Loucy (cell line): ENCODE data around the gene L1CAM.

ENCODE experiments used
- H2AFZ ChIP-seq: fragments of 200-600 bp; sonication (generic); 2 replicates; pipeline ENCODE4 v1.6.0; 2016; ENCODE audit warnings: antibody characterized with exemption, mild to moderate bottlenecking, low read length, moderate library complexity
- H3F3A ChIP-seq: fragments of 200-600 bp; 2 replicates; pipeline ENCODE4 v1.6.0; 2016; ENCODE audit warnings: antibody characterized with exemption, low read depth, mild to moderate bottlenecking
- H3K27me3 ChIP-seq: fragments of 200-600 bp; sonication (generic); 2 replicates; pipeline ENCODE4 v1.6.1; 2014; ENCODE audit warnings: low read length, mild to moderate bottlenecking; ENCODE audit not compliant: insufficient read depth, poor library complexity, severe bottlenecking
- H3K36me3 ChIP-seq: fragments of 200-600 bp; sonication (generic); 2 replicates; pipeline ENCODE4 v1.6.1; 2016; ENCODE audit warnings: low read length; ENCODE audit not compliant: insufficient read depth
- H3K4me1 ChIP-seq: fragments of 200-600 bp; sonication (generic); 2 replicates; pipeline ENCODE4 v1.5.1; 2014; ENCODE audit warnings: low read length, mild to moderate bottlenecking; ENCODE audit not compliant: insufficient read depth, poor library complexity, severe bottlenecking
- H3K4me2 ChIP-seq: fragments of 200-600 bp; sonication (generic); 2 replicates; pipeline ENCODE4 v1.6.0; 2014; ENCODE audit warnings: antibody characterized with exemption, low read length, low read depth, mild to moderate bottlenecking; ENCODE audit not compliant: poor library complexity, severe bottlenecking
- H3K4me3 ChIP-seq: fragments of 200-600 bp; sonication (generic); 2 replicates; pipeline ENCODE4 v1.5.1; 2014; ENCODE audit warnings: low read length, mild to moderate bottlenecking, mixed read lengths; ENCODE audit not compliant: poor library complexity, severe bottlenecking
- H3K79me2 ChIP-seq: fragments of 200-600 bp; sonication (generic); 2 replicates; pipeline ENCODE4 v1.6.1; 2014; ENCODE audit warnings: low read length; ENCODE audit not compliant: insufficient read depth
- H3K9ac ChIP-seq: fragments of 200-600 bp; sonication (generic); 2 replicates; pipeline ENCODE4 v1.6.0; 2014; ENCODE audit warnings: mild to moderate bottlenecking, low read depth, low read length, moderate library complexity; ENCODE audit not compliant: poor library complexity, severe bottlenecking
- H3K9me2 ChIP-seq: fragments of 200-600 bp; sonication (generic); replicated peaks from 2 replicates; pipeline ENCODE4 v1.6.1; 2016; ENCODE audit warnings: low read depth, low read length, mixed read lengths
- H3K9me3 ChIP-seq: fragments of 200-600 bp; sonication (generic); 2 replicates; pipeline ENCODE4 v1.6.1; 2014; ENCODE audit warnings: mild to moderate bottlenecking, antibody characterized with exemption, low read length, low read depth; ENCODE audit not compliant: insufficient read depth
- H4K20me1 ChIP-seq: fragments of 200-600 bp; sonication (generic); 2 replicates; pipeline ENCODE4 v1.6.0; 2014; ENCODE audit warnings: antibody characterized with exemption, low read length, mild to moderate bottlenecking; ENCODE audit not compliant: insufficient read depth, poor library complexity, severe bottlenecking
- CTCF ChIP-seq: fragments of 200-600 bp; sonication (generic); conservative IDR thresholded peaks from 2 replicates; pipeline ENCODE4 v1.5.1; 2014; ENCODE audit warnings: mild to moderate bottlenecking, antibody characterized with exemption, low read length
- EZH2phosphoT487 ChIP-seq: fragments of 200-600 bp; IDR thresholded peaks from 2 replicates; pipeline ENCODE4 v1.6.1; 2018; ENCODE audit warnings: antibody characterized with exemption, mild to moderate bottlenecking, moderate library complexity, borderline replicate concordance

L1CAM gene

GRCh38 chrX:153924149-153924861 is 38.3 kb upstream of the L1CAM start:
- H3K27me3 ChIP-seq = no peaks in the 10 kb centered on the region
- H3F3A ChIP-seq = peaks cover 7% of the 10 kb centered on the region; the same call in 1 of the 2 replicates
- peaks cover 8% of the 10 kb centered on the region for H3K4me1 ChIP-seq
- H4K20me1 ChIP-seq = peaks cover 14% of the 10 kb centered on the region
- no peaks in the 10 kb centered on the region for H3K36me3 ChIP-seq
- TF ChIP-seq EZH2phosphoT487 = no peak
- TF ChIP-seq CTCF = peak; percentile 42; the same call in 1 of the 2 replicates
- peak overlapping the region; percentile 98 for H3K4me3 ChIP-seq
- H3K79me2 ChIP-seq = peaks cover 61% of the 10 kb centered on the region
- peak overlapping the region; percentile 100 for H3K9ac ChIP-seq
- H3K9me2 ChIP-seq = no peaks in the 10 kb centered on the region
- H2AFZ ChIP-seq = no peak overlapping the region
- H3K9me3 ChIP-seq = no peaks in the 10 kb centered on the region
- H3K4me2 ChIP-seq = peak overlapping the region; percentile 84

DNA sequence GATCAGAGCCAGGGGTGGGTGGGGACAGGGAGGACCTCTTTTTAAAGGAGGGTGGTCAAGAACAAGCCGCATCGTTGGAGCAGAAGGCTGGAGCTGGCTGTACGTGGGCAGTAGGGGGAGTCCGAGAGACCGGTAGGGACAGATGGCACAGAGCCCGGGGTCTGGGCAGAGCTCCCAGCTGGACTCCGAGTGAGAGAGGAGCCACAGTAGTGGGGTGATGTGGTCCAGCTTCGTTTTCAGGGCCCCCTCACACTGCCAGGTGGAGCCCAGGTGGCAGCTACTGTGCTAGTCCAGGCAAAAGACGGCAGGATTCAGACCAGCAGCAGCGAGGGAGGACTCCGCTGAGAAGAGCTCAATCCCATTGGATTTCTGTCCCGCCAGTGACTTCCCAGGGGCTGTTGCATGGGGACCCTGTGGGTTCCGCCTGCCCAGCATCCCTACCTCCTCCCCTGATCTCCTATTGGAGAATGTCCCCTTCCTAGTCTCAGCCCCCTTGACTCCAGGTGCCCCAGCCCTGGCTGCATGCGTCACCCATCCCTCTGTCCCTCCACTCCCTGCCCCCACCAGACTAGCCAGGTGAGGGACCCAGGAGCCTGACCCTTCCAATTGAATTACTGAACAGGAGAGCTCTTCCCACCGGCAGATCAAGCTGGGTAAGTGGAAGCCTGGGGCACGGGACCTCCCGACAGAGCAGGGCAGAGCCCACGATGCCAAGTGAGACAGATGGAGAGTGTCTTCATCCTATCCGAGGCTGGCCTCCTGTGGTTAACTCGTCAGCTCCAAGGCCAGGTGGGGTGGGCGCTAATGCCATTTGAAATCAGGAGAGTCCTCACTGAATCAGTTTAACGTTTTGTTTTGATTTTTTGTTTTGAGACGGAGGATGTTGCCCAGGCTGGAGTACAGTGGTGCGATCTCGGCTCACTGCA is 37.2 kb upstream of the L1CAM start:
- peaks cover 3% of the 10 kb centered on the region for H3K4me1 ChIP-seq
- TF ChIP-seq CTCF (peak; percentile 26), EZH2phosphoT487 (no peak)
- H3K4me3 ChIP-seq = peak overlapping the region; percentile 98
- no peaks in the 10 kb centered on the region for H3K9me3 ChIP-seq
- no peaks in the 10 kb centered on the region for H3K9me2 ChIP-seq
- peak overlapping the region; percentile 84 for H3K4me2 ChIP-seq
- peaks cover 7% of the 10 kb centered on the region; the same call in 1 of the 2 replicates for H3K36me3 ChIP-seq
- no peak overlapping the region for H2AFZ ChIP-seq
- peaks cover 14% of the 10 kb centered on the region for H4K20me1 ChIP-seq
- peaks cover 57% of the 10 kb centered on the region for H3K79me2 ChIP-seq
- H3K27me3 ChIP-seq = no peaks in the 10 kb centered on the region
- H3F3A ChIP-seq = peaks cover 7% of the 10 kb centered on the region; the same call in 1 of the 2 replicates
- H3K9ac ChIP-seq = peak overlapping the region; percentile 100

- H4K20me1 ChIP-seq = peaks cover 14% of the 10 kb centered on the region
- no peaks in the 10 kb centered on the region for H3K27me3 ChIP-seq
- H2AFZ ChIP-seq = no peak overlapping the region
- TF ChIP-seq CTCF (no peak), EZH2phosphoT487 (no peak)
- no peaks in the 10 kb centered on the region for H3K9me2 ChIP-seq
- H3K4me3 ChIP-seq = peak overlapping the region; percentile 98
- peak overlapping the region; percentile 100 for H3K9ac ChIP-seq
- H3K4me2 ChIP-seq = peak overlapping the region; percentile 84
- H3K9me3 ChIP-seq = no peaks in the 10 kb centered on the region
- H3F3A ChIP-seq = 0 out of 2 replicates have a peak, but pooled peaks cover 3% of the 10 kb centered on the region
- H3K4me1 ChIP-seq = peaks cover 3% of the 10 kb centered on the region
- peaks cover 7% of the 10 kb centered on the region; the same call in 1 of the 2 replicates for H3K36me3 ChIP-seq
- H3K79me2 ChIP-seq = peaks cover 57% of the 10 kb centered on the region
Observed at GRCh38 chrX:153921511-153922446, 35.8 kb upstream of the L1CAM start.
